NK-92 (cell line): ENCODE results near the gene CHORDC1.
"Not testable (repeated sequence)": the region's sequence is repeated elsewhere in the genome, so short reads cannot be mapped to it uniquely, and the experiment has no call there.

Experiments used
- DNase-seq: peaks from one replicate; lab custom pipeline; 2025; ENCODE audit not compliant: unreplicated experiment; lab: John Stamatoyannopoulos, UW

Gene CHORDC1

DNA sequence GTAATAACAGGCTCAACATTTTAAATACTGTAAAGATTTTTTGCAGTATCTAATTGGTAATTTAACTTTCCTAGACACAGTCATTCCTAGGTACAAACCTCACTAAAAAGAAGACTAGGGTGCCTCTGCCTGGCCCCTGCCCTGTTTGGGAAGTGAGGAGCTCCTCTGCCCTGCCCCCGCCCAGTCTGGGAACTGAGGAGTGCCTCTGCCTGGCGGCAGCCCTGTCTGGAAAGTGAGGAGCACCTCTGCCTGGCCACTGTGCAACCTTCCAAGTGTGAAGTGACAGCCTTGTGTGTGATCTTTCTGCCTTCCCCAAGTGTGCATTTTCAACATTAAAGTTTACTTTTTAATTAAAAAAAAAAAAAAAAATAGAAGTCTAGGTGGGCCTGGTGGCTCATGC, 4.2 kb downstream of the CHORDC1 start:
- DNase-seq = no peak

DNA sequence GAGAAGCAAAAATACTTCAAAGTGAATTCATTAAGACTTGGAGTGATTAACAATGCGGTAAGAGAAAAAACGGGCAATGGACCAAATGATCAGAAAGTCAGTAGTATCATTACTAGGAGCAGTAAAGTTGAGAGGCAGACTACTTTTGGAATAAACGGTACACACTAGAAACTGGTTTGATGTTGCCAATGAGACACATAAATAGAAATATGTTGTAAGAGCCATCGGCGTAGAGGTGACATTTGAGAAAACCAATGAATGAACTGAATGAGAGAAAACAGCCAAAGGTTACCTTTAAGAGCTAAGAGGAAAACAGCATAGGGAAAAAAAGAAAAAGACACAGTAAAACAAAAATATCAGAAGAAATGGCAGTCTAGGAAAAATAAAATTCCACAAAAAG, 6.2 kb downstream of the CHORDC1 start:
- no peak for DNase-seq

DNA sequence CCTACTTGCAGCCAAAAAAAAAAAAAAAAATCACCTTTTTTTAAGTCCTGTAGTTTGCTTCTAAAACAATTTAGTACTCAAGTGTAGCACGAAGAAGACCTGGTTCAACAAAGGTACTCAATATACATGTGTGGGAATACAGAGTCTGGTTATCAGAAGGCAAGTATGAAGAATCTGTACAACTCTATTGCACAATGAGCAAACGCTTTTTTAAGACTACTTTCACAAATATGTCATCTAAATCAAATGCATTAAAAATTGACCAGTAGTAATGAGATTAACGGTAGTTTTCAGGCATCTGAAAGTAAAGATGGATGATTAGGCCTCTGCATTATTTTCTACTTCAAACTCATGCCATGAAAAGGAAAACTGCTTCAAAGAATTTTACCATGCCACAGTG, 9.5 kb downstream of the CHORDC1 start:
- no peak for DNase-seq

DNA sequence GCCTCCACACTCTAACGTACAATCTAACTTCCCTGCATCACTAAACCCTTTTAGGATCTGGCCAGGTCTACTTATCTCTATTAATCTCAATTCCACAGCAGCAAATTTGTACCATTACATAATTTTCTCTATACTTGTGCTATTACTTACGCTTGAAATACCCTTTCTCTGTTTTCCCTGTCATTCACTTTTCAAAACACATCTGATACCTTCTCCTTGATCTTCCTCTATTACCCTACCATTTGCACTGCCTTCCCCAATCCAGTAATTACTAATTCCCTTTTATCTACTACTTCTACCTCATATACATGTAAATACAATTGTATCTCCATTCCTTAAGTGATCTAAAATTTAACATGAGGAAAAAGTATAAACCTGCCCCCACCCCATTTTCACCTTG, 14.0 kb downstream of the CHORDC1 start:
- DNase-seq = no peak

DNA sequence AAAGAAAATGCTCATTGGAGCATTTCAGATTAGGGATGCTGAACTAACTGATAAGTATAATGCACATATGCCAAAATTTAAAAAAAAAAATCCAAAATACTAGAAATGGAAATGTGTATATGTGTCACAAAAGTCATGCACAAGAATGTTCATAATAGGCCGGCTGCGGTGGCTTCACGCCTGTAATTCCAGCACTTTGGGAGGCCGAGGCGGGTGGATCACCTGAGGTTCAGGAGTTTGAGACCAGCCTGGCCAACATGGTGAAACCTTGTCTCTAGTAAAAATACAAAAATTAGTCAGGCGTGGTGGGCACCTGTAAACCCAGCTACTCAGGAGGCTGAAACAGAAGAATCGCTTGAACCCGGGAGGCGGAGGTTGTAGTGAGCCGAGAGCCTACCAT, 14.9 kb downstream of the CHORDC1 start:
- not testable (repeated sequence) for DNase-seq

DNA sequence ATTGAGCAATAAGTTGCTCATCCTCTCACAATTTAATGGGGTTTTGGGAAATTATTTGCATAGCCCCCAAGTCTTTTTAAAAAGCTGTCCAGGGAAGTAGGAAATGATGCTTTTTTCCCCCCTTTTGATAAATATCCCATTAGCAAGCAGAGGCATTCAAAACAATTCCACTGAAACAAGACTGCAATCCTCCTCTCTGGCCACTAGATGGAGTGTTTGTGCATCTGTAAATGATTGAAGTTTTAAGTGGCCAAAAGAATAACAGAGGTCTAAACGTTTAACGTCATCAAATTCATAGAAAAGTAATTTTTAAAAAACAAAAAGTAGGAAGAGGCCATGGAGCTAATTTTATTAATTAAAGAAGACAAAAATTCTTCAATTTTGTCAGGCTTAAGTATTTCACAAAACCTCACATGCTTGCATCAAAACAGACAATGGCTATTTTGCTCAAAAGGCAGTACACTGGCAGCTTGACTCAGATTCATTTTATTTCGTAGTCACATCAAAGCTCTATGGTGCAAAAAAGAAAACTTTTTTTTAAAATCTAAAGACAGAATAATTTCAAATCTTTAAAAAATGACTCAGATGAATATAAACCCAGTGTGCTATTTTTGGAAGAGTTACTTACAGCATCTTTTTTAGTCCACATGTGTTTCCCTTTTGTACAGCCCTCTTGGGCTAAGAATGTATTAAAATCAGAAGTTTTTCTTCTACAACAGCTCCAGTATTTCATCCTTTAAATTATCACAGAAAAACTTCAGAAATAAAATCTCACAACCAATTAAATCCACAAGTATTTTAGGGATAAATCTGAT, 17.8 kb downstream of the CHORDC1 start:
- no peak for DNase-seq

DNA sequence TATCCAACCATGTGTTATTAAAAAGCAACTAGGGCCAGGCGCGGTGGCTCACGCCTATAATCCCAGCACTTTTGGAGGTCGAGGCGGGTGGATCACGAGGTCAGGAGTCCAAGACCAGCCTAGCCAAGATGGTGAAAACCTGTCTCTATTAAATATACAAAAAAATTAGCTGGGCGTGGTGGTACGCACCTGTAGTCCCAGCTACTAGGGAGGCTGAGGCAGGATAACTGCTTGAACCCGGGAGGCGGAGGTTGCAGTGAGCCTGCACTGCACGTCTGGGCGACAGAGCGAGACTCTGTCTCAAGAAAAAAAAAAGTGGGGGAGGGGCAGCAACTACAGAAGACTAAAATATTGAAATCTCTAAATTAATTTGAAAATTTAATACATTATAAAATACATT, 18.4 kb downstream of the CHORDC1 start:
- no peak for DNase-seq

DNA sequence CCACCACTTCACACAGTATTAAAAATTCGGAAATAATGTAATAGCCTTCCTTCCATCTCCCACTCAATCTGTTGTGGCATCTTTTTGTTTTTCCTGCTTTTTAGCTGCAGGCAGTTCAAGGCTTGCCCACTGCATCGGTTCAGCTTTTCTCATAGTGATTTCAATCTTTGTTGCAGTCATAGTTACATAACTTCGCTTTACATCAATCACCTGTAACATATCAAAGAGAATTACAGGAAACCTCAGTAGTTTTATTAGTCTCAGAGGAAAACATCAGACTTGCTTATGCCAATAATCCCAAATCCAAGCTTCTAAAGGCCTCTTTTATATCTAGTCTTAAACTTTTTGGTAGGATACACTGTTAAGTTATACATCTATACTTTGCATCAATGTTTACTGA, 20.5 kb downstream of the CHORDC1 start:
- DNase-seq = no peak

DNA sequence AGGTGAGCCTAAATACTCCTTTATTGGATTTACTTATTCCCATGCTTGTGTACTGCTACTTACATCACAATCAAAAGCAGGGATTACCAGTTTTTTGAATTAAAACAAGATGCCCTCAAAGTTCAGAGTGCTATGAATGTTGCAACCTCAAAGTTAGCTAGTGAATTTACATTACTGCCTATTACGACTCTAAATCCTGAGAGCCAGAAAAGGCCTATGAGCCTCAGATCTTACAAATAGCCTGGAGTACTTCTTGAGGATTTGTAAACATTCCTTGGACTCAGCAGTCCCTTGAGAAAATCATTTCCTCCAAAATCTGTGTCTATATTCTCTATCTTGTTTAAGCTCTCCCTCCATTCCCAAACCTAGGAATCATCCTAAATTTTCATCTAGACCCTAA, 25.5 kb downstream of the CHORDC1 start:
- DNase-seq = no peak

DNA sequence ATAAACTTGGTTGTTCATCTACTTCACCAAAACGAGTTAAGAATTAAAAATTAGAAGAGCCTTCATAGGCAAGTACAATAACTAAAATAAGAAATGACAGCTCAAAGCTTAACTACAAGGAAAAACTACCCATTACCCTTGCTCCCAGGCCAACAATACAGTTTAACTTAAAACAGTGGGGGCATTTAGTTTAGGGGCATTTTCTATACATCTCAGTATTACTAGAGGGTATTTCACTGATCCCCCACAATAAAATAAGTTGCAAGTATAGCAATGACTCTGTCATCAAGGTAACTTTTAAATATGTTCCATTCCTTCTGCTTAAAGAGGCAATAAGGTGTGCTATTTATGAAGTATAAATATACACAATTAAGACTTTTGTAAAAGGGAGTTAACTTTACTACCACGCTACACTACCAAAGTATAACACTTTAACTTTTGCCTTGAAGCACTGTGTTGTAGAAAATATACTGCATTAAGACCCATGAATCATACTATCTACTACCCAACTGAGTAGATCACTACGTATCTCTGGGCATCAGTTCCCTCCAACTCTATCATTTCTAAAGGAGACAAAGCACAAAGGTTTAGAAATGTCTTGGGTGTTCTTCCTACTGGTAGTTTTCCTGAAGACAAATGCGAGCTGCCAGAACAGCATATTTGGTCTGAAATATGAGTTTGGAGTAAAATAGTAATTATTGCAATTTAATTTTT, 29.8 kb downstream of the CHORDC1 start:
- no peak for DNase-seq

DNA sequence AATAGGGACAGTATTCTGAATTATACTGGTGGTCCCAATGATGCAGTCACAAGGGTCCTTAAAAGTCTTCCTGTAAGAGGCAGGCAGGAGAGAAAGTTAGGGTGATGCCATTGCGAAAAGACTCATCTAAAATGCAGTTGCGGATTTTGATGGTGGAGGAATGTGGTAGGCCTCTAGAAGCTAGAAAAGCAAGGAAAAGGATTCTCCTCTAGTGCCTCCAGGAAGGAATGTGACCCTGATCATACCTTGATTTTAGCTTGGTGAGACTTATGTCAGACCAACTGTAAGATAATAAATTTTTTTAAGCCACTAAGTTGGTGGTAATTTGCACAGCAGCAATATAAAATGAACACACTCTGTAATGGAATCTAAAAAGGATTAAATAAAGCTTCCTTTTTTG, 33.8 kb downstream of the CHORDC1 start:
- DNase-seq = no peak

DNA sequence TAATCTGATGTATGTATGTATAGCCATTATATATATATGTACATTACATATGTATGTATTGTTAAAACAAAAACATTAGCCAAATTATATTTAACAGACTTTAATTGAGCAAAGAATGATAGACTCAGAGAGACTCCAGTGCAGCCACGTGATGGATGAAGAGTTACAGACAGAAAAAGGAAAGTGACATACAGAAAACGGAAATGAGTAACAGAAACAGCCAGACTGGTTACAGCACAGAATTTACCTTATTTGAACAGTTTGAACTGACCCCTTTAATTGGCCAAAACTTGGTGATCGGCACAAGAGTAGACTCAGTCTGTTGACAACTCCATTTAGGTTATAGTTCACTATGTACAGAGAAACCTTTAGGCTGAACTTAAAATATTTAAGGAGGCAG, 35.0 kb downstream of the CHORDC1 start:
- no peak for DNase-seq

DNA sequence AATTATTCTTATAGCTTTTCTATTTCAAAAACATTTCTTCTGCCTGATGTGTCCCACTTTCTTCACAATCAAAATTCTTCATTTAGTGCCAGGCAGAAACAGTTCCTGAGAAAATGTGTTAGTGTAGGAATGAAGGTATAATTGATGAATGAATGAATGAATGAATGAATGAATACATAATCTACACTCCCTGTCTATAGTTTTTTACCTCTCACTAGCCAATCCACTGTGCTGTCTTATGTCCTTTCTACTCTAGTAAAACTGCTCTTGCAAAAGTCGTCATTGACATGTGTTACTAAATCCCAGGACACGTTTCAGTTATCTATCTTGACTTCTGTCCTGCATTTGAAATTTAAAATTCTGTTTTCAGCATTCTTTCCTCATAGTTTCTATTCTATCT, 42.9 kb downstream of the CHORDC1 start:
- DNase-seq = no peak

DNA sequence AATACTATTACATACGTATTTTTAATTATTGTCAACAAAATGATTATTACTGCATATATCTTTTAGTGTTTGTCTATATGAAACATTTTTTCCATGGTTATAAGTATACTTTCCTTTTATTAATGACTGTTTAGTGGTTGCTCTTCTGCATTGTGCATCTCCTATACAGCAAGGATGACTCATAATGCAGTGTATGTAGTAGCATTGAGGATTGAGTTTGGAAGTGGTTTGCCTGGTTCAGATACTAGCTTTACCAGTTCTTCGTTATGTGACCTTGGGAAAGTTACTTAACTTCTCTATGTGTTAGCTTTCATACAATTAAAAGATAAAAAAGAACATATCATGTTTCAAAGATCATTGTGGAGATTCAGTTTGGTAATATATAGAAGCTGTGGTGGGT, 44.1 kb downstream of the CHORDC1 start:
- no peak for DNase-seq

DNA sequence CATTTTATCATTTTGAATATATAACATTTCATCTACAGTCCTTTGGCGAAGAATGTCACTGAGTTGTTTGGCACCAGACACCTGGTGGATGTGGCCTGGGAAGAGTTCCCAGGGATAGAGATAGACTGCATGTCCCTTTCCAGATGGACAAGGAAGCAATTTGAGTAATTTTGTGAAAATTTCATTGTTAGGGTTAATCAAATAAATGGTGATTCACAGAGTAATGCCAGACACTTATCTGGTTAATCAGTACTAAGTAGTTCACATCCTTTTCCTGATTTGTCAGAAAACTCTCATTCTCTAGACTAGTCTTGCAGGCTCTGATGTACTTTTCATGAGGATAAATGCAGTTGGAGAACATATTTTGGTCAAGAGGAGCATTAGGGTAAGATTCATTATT, 46.8 kb downstream of the CHORDC1 start:
- no peak for DNase-seq

DNA sequence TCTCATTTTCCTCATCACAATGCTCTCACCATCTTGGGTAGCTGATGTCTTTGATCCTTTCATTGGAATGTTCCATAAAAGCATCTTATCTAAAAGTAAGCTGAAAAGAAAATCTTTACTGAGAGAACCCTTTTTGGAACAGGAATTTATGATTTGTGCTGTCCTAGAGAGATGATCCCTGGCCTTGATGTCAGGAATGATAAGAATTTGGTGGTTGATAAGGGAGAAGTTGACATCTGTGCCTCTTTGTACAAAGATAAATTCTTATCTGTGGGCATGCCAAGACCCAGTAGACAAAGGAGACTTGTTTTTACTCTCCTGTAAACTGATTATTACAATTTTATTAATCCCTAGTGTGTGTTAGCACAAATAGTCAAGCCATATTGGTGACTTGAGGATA, 51.5 kb downstream of the CHORDC1 start:
- DNase-seq = no peak

DNA sequence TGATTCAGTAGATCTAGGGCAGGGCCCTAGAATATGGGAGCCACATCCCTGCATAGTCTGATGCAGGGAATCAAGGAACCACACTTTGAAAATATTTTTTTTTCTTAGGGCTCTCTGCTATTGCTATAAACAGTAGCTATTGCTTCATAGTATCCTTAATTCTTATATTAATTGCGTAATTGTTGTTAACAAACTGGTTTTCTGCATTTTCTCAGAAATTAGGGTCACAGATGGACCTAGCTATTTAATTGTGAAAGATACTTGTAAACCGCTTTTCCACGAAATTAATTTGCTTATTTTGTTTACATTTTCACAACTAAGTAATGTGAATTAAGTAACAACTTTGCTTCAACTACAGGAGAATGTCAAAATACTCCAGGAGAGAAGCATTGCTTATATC, 54.3 kb downstream of the CHORDC1 start:
- DNase-seq = no peak

DNA sequence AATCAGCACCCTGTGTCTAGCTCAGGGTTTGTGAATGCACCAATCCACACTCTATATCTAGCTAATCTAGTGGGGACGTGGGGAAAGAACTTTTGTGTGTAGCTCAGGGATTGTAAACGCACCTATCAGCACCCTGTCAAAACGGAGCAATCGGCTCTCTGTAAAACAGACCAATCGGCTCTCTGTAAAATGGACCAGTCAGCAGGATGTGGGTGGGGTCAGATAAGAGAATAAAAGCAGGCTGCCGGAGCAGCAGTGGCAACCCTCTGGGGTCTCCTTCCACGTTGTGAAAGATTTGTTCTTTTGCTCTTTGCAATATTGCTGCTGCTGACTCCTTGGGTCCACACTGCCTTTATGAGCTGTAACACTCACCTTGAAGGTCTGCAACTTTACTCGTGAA, 55.1 kb downstream of the CHORDC1 start:
- not testable (repeated sequence) for DNase-seq

DNA sequence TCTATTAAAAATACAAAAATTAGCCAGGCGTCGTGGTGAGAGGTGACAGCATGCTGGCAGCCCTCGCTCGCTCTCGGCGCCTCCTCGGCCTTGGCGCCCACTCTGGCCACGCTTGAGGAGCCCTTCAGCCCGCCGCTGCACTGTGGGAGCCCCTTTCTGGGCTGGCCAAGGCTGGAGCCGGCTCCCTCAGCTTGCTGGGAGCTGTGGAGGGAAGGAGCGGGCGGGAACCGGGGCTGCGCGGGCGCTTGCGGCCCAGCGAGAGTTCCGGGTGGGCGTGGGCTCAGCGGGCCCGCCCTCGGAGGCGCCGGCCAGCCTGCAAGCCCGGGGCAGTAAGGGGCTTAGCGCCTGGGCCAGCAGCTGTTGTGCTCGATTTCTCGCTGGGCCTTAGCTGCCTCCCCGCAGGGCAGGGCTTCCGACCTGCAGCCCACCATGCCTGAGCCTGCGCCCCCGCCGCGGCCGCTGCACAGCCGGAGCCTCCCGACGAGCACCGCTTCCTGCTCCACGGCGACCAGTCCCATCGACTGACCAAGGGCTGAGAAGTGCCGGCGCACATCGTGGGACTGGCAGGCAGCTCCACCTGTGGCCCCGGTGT, 55.8 kb downstream of the CHORDC1 start:
- not testable (repeated sequence) for DNase-seq
